Esophagus squamous epithelium (tissue), 4 donors: Measurements from ENCODE around the gene DNAH2.

Experiments used
- POLR2A ChIP-seq, 4 donors: fragments of 450-650 bp; IDR thresholded peaks; one replicate each; pipeline ENCODE4 v1.6.1; 2017; ENCODE audit warnings: antibody characterized with exemption in 4 of 4, mild to moderate bottlenecking in 4 of 4, moderate library complexity in 3 of 4
- TF ChIP-seq, protein P1 (sequence below), 6 experiments: fragments of 450-650 bp in 4 of 6; fragments of 200-600 bp in 2 of 6; sonication (generic) in 2 of 6; IDR thresholded peaks; one replicate each; pipeline ENCODE4 v1.5.1; 2016 to 2019; ENCODE audit warnings: antibody characterized with exemption in 6 of 6, mild to moderate bottlenecking in 4 of 6, moderate library complexity in 4 of 6

- TF ChIP-seq, protein P1, sequence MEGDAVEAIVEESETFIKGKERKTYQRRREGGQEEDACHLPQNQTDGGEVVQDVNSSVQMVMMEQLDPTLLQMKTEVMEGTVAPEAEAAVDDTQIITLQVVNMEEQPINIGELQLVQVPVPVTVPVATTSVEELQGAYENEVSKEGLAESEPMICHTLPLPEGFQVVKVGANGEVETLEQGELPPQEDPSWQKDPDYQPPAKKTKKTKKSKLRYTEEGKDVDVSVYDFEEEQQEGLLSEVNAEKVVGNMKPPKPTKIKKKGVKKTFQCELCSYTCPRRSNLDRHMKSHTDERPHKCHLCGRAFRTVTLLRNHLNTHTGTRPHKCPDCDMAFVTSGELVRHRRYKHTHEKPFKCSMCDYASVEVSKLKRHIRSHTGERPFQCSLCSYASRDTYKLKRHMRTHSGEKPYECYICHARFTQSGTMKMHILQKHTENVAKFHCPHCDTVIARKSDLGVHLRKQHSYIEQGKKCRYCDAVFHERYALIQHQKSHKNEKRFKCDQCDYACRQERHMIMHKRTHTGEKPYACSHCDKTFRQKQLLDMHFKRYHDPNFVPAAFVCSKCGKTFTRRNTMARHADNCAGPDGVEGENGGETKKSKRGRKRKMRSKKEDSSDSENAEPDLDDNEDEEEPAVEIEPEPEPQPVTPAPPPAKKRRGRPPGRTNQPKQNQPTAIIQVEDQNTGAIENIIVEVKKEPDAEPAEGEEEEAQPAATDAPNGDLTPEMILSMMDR (IDR thresholded peaks at IDR 0.05), result no peak
- TF ChIP-seq POLR2A (IDR thresholded peaks at IDR 0.05), result no peak
Observed at GRCh38 chr17:7767004-7767403, 49.5 kb downstream of the DNAH2 start.
